22Rv1 (cell line): Measurements from ENCODE around the gene FSD1.
A peak's percentile ranks its signal among the peaks of the same experiment; 100 is the strongest.

Source experiments
- H3K27ac ChIP-seq: fragments of 450-650 bp; 2 replicates; pipeline ENCODE4 v1.5.1; 2017
- CTCF ChIP-seq: fragments of 450-650 bp; IDR thresholded peaks from 2 replicates; pipeline ENCODE4 v1.5.1; 2017; ENCODE audit warnings: mild to moderate bottlenecking
- ZFX ChIP-seq: fragments of 450-650 bp; IDR thresholded peaks from 2 replicates; pipeline ENCODE4 v1.6.1; 2017; ENCODE audit warnings: antibody characterized with exemption, borderline replicate concordance

FSD1 gene

GRCh38 chr19:4367781-4368127 lies 63.4 kb downstream of the FSD1 start:
- no peak overlapping the region for H3K27ac ChIP-seq
- TF ChIP-seq ZFX: no peak
- no peak for TF ChIP-seq CTCF

GRCh38 chr19:4368128-4368820 lies 63.9 kb downstream of the FSD1 start:
- no peak for TF ChIP-seq ZFX
- H3K27ac ChIP-seq: no peak overlapping the region

GRCh38 chr19:4369109-4369887 lies 64.9 kb downstream of the FSD1 start:
- TF ChIP-seq CTCF: no peak
- TF ChIP-seq ZFX: no peak
- no peak overlapping the region for H3K27ac ChIP-seq

GRCh38 chr19:4369888-4370260 lies 65.5 kb downstream of the FSD1 start:
- TF ChIP-seq CTCF: peak; percentile 23; the same call in 1 of the 2 replicates
- no peak for TF ChIP-seq ZFX
- no peak overlapping the region for H3K27ac ChIP-seq

- no peak overlapping the region for H3K27ac ChIP-seq
- no peak for TF ChIP-seq CTCF
- TF ChIP-seq ZFX: no peak
These were observed 66.1 kb downstream of the FSD1 start for GRCh38 chr19:4370418-4371041.

GRCh38 chr19:4371247-4372164 lies 67.1 kb downstream of the FSD1 start:
- TF ChIP-seq CTCF: no peak
- no peak for TF ChIP-seq ZFX

More at GRCh38 chr19:4371247-4372164, 67.1 kb downstream of the FSD1 start:
- no peak overlapping the region for H3K27ac ChIP-seq
